ENCODE measurements around the gene NR6A1.

NR6A1 gene

DNA sequence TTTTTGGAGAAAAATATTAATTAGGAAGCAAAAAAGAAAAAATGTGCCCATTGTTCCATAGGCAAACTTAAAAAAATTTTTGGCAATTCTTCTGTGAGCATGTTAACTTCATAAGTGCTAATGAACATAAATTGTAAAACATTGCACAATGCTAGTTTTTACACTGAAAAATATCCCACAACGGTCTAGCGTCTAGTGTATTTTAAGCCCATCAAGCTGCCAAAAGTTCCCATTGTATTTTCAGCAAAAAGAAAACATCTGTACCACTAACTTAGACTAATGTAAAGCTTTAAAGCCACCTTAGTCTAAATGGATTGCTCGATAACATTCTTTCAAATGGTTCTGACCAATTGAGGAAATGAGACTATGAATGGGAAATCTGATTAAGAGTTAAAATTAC, 2.8 kb downstream of the NR6A1 start:
- Histone ChIP-seq H3K4me3 (ENCODE audit: low read length) (no peak overlapping the region), H3K4me1 (ENCODE audit: control insufficient read depth, insufficient read depth, low read length) (peaks cover 2% of the 10 kb centered on the region; the same call in 1 of the 2 replicates), H3K36me3 (ENCODE audit: control insufficient read depth, insufficient read depth, low read length) (no peaks in the 10 kb centered on the region), H3K27ac (ENCODE audit: low read length) (no peak overlapping the region), H3K9me3 (ENCODE audit: control insufficient read depth, insufficient read depth, low read length) (no peaks in the 10 kb centered on the region), H3K27me3 (ENCODE audit: control insufficient read depth, insufficient read depth, low read length) (no peaks in the 10 kb centered on the region; the same call in 1 of the 2 replicates)
- no CpG with 5 or more reads among the region's 3 CpGs for WGBS (ENCODE audit: insufficient coverage, insufficient read length)
- no peak for DNase-seq (ENCODE audit: low read depth, low spot score)

DNA sequence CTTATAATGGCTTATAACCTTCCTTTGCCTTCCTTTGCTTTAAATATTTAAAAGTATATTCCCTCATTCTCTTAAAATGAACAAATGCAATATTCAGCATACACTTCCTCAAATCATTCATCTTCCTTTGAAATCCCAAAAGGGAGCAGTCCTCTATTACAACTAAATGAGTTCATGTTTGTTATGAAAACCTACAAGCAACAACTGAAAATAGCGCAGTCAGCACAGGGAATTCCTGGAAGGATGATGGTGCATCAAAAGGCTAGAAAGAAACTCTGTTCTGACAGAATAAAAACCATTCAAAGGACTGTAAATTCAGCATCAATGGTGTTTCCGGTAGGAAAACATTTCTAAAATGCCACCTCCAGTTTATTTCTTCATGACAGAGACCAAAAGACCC, 3.3 kb downstream of the NR6A1 start:
- Histone ChIP-seq H3K4me1 (ENCODE audit: control insufficient read depth, insufficient read depth, low read length) (peaks cover 2% of the 10 kb centered on the region; the same call in 1 of the 2 replicates), H3K27ac (ENCODE audit: low read length) (no peak overlapping the region), H3K4me3 (ENCODE audit: low read length) (no peak overlapping the region), H3K36me3 (ENCODE audit: control insufficient read depth, insufficient read depth, low read length) (no peaks in the 10 kb centered on the region), H3K27me3 (ENCODE audit: control insufficient read depth, insufficient read depth, low read length) (no peaks in the 10 kb centered on the region; the same call in 1 of the 2 replicates), H3K9me3 (ENCODE audit: control insufficient read depth, insufficient read depth, low read length) (no peaks in the 10 kb centered on the region)
- no peak for DNase-seq (ENCODE audit: low read depth, low spot score)
- WGBS (ENCODE audit: insufficient coverage, insufficient read length): no CpG with 5 or more reads among the region's 2 CpGs

DNA sequence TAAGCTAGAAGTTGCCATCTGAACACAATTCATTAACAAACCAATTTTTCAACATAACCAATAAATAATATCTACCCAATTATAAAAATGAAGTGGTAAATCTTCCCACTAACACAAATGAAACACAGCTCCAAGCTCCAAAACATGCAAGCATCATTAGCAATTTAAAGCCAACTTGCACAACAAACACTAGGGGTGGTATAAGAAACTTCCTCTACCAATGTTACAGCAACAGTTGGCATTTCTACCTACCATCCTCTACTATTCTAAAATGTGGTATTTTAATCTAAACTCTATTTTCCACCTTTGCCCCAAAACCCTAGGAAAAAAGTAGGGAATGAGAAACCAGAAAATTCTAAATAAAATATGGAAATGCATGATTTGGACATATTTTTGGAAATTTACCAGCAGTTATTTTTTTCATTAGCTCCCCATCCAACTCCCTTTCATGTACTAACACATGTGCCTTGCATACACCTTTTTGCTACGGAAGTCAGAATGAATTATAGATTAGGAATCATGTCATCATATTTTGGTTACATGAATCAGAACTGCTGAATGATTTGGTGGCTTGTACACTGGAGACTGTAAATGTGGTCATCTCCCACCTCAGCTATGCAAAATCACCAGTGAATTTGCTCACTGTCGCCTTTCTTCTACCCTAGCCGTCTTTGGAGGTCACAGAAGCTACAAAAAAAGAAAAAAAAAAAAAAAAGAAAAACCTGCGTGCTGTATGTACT, 4.1 kb downstream of the NR6A1 start:
- Histone ChIP-seq H3K27ac (ENCODE audit: low read length) (no peak overlapping the region), H3K36me3 (ENCODE audit: control insufficient read depth, insufficient read depth, low read length) (no peaks in the 10 kb centered on the region), H3K4me1 (ENCODE audit: control insufficient read depth, insufficient read depth, low read length) (peaks cover 2% of the 10 kb centered on the region; the same call in 1 of the 2 replicates), H3K9me3 (ENCODE audit: control insufficient read depth, insufficient read depth, low read length) (no peaks in the 10 kb centered on the region), H3K4me3 (ENCODE audit: low read length) (no peak overlapping the region), H3K27me3 (ENCODE audit: control insufficient read depth, insufficient read depth, low read length) (no peaks in the 10 kb centered on the region; the same call in 1 of the 2 replicates)
- no CpG with 5 or more reads among the region's 4 CpGs for WGBS (ENCODE audit: insufficient coverage, insufficient read length)
- no peak for DNase-seq (ENCODE audit: low read depth, low spot score)

DNA sequence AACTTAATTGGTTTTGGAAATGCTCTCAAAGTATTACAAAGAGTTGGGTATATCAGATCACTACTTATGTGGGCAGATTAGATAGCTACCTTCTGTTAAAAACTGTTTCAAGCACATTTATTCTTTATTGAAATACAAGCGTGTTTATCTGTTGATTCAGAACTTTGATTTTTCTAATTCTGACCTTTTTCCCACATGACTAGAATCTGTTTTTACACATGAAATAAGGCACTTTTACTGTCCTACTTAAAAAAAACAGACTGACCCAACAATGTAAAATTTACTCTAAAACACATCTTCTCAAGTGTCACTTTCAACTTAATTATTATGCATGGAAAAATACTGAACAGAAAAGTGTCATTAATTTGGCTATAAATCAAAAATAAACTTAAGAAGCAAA, 4.8 kb downstream of the NR6A1 start:
- no peaks in the 10 kb centered on the region; the same call in 1 of the 2 replicates for H3K27me3 ChIP-seq (ENCODE audit: control insufficient read depth, insufficient read depth, low read length)
- no peaks in the 10 kb centered on the region for H3K36me3 ChIP-seq (ENCODE audit: control insufficient read depth, insufficient read depth, low read length)
- H3K9me3 ChIP-seq (ENCODE audit: control insufficient read depth, insufficient read depth, low read length): no peaks in the 10 kb centered on the region
- DNase-seq (ENCODE audit: low read depth, low spot score): no peak
- H3K4me1 ChIP-seq (ENCODE audit: control insufficient read depth, insufficient read depth, low read length): peaks cover 2% of the 10 kb centered on the region; the same call in 1 of the 2 replicates
- no peak overlapping the region for H3K4me3 ChIP-seq (ENCODE audit: low read length)
- H3K27ac ChIP-seq (ENCODE audit: low read length): no peak overlapping the region
- WGBS (ENCODE audit: insufficient coverage, insufficient read length): no CpG with 5 or more reads among the region's 1 CpG

DNA sequence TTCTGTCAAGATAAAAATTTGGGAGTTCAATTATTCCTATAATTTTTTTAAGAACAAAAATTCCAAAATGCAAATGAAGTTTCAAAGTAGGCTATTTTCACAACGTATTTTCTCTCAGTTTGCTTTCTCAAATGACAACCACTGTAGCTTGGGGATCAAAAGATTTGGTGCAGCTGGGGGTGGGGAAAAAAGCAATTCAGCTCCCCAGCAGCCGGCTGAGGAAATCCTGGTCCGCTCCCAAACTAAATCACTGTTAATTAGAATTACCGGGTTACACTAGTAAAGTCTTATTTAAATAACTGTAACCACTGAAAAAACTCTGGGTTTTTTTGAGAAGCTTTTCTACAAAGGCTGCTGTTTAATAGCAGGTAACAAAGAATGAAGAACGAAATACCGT, 5.7 kb downstream of the NR6A1 start:
- Histone ChIP-seq H3K27ac (ENCODE audit: low read length) (no peak overlapping the region), H3K4me1 (ENCODE audit: control insufficient read depth, insufficient read depth, low read length) (peaks cover 2% of the 10 kb centered on the region; the same call in 1 of the 2 replicates), H3K27me3 (ENCODE audit: control insufficient read depth, insufficient read depth, low read length) (no peaks in the 10 kb centered on the region; the same call in 1 of the 2 replicates), H3K4me3 (ENCODE audit: low read length) (no peak overlapping the region), H3K9me3 (ENCODE audit: control insufficient read depth, insufficient read depth, low read length) (no peaks in the 10 kb centered on the region), H3K36me3 (ENCODE audit: control insufficient read depth, insufficient read depth, low read length) (no peaks in the 10 kb centered on the region)
- no peak for DNase-seq (ENCODE audit: low read depth, low spot score)
- WGBS (ENCODE audit: insufficient coverage, insufficient read length): no CpG with 5 or more reads among the region's 6 CpGs

DNA sequence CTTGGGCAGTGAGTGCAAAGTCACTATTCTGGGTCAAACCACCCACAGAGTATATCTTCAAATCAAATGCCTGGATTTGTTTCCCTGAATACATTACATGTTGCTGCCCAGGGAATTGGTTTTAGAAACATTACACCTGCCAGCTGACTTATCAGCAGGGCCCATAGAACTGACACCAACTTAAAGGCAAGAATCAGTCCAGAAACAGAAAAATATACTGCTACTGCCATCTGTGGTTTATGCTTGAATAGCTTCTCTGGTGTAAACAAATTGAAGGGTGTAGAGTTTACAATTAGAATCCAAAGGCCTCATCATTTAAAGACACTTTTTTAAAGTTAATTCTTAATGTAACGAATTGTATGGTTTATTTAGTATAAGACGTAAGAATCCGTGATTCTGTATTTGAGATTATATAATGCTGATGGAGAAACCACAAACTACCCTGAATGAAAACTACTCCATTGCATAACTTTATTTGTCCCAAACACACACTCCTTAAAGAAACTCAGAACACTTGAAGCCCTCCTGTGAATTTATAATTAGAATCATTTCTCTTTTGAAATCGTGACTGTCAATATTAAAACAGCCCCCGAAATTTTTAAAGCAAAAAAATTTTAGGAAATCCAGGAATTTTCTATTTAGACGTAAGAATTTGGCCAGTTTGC, 6.2 kb downstream of the NR6A1 start:
- DNase-seq (ENCODE audit: low read depth, low spot score): no peak
- H3K4me3 ChIP-seq (ENCODE audit: low read length): no peak overlapping the region
- peaks cover 2% of the 10 kb centered on the region; the same call in 1 of the 2 replicates for H3K4me1 ChIP-seq (ENCODE audit: control insufficient read depth, insufficient read depth, low read length)
- no peaks in the 10 kb centered on the region; the same call in 1 of the 2 replicates for H3K27me3 ChIP-seq (ENCODE audit: control insufficient read depth, insufficient read depth, low read length)
- WGBS (ENCODE audit: insufficient coverage, insufficient read length): no CpG with 5 or more reads among the region's 6 CpGs
- H3K27ac ChIP-seq (ENCODE audit: low read length): no peak overlapping the region
- no peaks in the 10 kb centered on the region for H3K9me3 ChIP-seq (ENCODE audit: control insufficient read depth, insufficient read depth, low read length)
- no peaks in the 10 kb centered on the region for H3K36me3 ChIP-seq (ENCODE audit: control insufficient read depth, insufficient read depth, low read length)

DNA sequence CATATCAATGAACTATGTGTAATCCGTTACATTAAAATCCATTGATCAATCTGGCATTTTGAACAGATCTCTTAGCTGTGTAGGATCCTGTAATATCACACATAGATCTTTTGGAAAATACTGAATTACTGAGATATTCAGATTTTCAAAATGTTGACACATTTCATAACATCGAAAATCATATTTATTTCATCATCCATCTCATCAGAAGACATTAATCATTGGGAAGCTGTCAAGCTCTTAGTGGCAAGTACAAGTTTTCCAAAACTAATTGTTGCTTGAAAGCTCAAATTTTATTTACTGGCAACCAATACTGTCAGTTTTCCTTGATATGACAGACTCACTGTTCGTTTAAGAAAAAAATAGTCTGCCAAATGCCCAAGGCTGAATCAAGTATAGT, 8.5 kb downstream of the NR6A1 start:
- WGBS (ENCODE audit: insufficient coverage, insufficient read length): 100% methylated on average over 1 of the region's 3 CpGs

DNA sequence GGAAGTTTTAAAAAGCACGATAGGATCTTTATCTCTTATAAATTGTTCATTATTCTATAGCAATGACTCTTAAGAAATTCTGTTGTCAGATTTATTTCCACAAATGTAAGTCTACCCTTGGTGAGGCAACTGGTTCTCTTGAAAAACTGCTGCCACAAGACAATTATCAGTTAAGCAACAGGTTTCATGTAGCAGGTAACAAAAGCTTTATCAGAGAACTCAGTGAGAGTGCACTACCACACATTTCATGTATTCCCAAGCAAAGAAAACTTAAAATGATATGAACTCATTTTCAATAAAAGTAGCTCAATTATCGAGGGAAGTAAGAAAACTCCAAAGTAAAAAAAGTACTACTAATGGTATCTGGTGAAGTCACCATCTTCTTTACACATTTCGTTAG, 9.4 kb downstream of the NR6A1 start:
- no peak for DNase-seq (ENCODE audit: low read depth, low spot score)
- H3K4me1 ChIP-seq (ENCODE audit: control insufficient read depth, insufficient read depth, low read length): peaks cover 1% of the 10 kb centered on the region; the same call in 1 of the 2 replicates
- no peak overlapping the region for H3K27ac ChIP-seq (ENCODE audit: low read length)
- H3K36me3 ChIP-seq (ENCODE audit: control insufficient read depth, insufficient read depth, low read length): no peaks in the 10 kb centered on the region
- WGBS (ENCODE audit: insufficient coverage, insufficient read length): no CpG with 5 or more reads among the region's 3 CpGs
- H3K9me3 ChIP-seq (ENCODE audit: control insufficient read depth, insufficient read depth, low read length): no peaks in the 10 kb centered on the region
- H3K4me3 ChIP-seq (ENCODE audit: low read length): no peak overlapping the region
- H3K27me3 ChIP-seq (ENCODE audit: control insufficient read depth, insufficient read depth, low read length): no peaks in the 10 kb centered on the region

More for the DNA sequence above, 8.5 kb downstream of the NR6A1 start:
- DNase-seq (ENCODE audit: low read depth, low spot score): no peak
- H3K9me3 ChIP-seq (ENCODE audit: control insufficient read depth, insufficient read depth, low read length): no peaks in the 10 kb centered on the region
- H3K27me3 ChIP-seq (ENCODE audit: control insufficient read depth, insufficient read depth, low read length): no peaks in the 10 kb centered on the region; the same call in 1 of the 2 replicates
- H3K4me1 ChIP-seq (ENCODE audit: control insufficient read depth, insufficient read depth, low read length): peaks cover 2% of the 10 kb centered on the region; the same call in 1 of the 2 replicates
- no peak overlapping the region for H3K27ac ChIP-seq (ENCODE audit: low read length)
- no peaks in the 10 kb centered on the region for H3K36me3 ChIP-seq (ENCODE audit: control insufficient read depth, insufficient read depth, low read length)
- H3K4me3 ChIP-seq (ENCODE audit: low read length): no peak overlapping the region

DNA sequence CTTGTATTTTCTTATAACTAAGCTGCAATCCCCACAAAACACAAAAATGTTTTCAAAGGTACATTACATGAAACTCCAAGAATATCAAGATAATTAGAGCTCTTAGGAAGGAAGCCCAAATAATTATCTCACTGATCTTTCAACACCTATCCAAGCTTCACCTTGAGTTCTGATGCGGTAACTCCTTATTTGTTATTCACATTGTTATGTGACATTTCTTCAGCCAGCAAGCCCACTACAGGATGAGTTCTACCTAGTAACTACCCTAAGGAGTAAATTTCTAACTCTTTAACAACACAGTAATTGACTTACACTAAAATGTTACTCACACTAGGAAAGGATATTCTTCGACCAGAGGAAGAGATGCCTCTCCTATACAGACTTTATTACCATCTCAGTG, 9.9 kb downstream of the NR6A1 start:
- peaks cover 1% of the 10 kb centered on the region; the same call in 1 of the 2 replicates for H3K4me1 ChIP-seq (ENCODE audit: control insufficient read depth, insufficient read depth, low read length)
- no peak for DNase-seq (ENCODE audit: low read depth, low spot score)
- no peak overlapping the region for H3K4me3 ChIP-seq (ENCODE audit: low read length)
- H3K9me3 ChIP-seq (ENCODE audit: control insufficient read depth, insufficient read depth, low read length): no peaks in the 10 kb centered on the region
- H3K27ac ChIP-seq (ENCODE audit: low read length): peak overlapping the region; percentile 22
- H3K36me3 ChIP-seq (ENCODE audit: control insufficient read depth, insufficient read depth, low read length): no peaks in the 10 kb centered on the region
- WGBS (ENCODE audit: insufficient coverage, insufficient read length): no CpG with 5 or more reads among the region's 2 CpGs
- no peaks in the 10 kb centered on the region for H3K27me3 ChIP-seq (ENCODE audit: control insufficient read depth, insufficient read depth, low read length)

DNA sequence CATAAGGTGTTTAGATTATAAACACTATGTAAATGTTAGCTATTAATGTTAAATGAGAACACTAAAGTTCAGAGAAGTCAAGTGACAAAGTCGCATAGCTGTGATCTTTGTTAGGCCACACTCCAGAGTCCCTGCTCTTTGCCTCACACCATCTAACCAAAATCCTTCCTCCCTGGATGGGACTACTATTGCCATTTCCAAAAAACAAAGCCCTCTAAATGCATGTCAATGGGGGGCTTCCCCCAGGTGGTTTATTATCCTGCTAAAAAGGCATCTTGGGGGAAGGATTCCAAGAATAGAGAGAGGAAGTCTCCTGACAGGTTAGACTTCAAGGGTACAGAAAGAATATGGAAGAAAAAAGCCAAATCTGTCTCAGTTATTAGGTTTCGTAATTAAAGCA, 10.4 kb downstream of the NR6A1 start:
- WGBS (ENCODE audit: insufficient coverage, insufficient read length): no CpG with 5 or more reads among the region's 2 CpGs
- Histone ChIP-seq H3K4me3 (ENCODE audit: low read length) (no peak overlapping the region), H3K4me1 (ENCODE audit: control insufficient read depth, insufficient read depth, low read length) (peaks cover 1% of the 10 kb centered on the region; the same call in 1 of the 2 replicates), H3K36me3 (ENCODE audit: control insufficient read depth, insufficient read depth, low read length) (no peaks in the 10 kb centered on the region), H3K27ac (ENCODE audit: low read length) (no peak overlapping the region), H3K9me3 (ENCODE audit: control insufficient read depth, insufficient read depth, low read length) (no peaks in the 10 kb centered on the region), H3K27me3 (ENCODE audit: control insufficient read depth, insufficient read depth, low read length) (no peaks in the 10 kb centered on the region)
- DNase-seq (ENCODE audit: low read depth, low spot score): no peak

Measured in iPS DF 6.9 (cell line).